ENCODE measurements around the gene ELAVL2. TPM values are rescaled to one million over a fixed set of nuclear protein-coding genes. Genes with fewer than 3 reads are reported as not detected.

Gene ELAVL2
- total RNA-seq, 5 donors from 2014 or later (not counting 1 experiment from before 2014, with no cell fraction given), result 0.79 TPM; not detected in 4

DNA sequence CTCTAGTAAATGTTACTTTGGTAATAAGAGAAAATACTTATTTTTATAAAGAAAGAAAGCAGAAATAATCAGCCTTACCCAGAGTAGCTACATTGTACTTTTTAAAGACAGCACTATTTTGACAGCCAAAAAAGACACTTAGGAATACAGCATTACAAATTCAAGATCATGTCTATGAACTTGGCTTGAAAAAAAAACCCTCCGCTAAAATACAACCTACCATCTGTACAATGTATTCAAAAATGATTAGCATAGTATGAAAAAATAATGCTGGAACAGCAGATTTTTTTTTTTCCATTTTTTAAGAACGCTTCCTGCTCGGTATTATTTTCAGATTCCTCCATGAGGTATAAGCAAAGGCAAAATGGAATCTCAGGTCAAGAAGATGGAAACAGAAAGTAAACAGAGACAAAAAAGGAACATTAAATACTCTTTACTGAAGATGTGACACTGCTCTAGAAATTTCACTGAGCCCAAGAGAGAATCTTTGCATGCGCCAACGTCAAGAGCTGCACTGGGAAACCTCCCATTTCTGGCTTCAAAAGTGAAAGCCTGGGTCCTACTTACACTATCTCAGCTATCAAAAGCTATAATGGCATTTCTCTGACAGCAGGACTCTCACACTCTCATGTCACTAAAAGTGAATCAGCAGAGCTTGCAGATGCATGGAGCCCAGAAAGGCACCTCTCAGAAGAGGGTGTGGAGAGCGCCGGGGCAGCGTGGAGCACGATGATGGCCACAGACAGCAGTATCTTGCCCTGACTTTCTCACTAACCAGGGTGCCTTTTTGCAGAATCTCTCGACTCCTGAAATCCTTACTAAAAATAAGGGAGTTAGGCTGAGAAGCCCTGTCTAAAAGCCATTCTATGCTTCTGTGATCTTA lies 167.4 kb downstream of the ELAVL2 start:
- 100% methylated on average over 2 of the region's 10 CpGs for WGBS (ENCODE audit: insufficient coverage)
- ChIA-PET POLR2A (no interaction called here), CTCF (no interaction called here)
- H3K36me3 Mint-ChIP-seq, result no peaks in the 10 kb centered on the region
- no peaks in the 10 kb centered on the region for H3K27me3 Mint-ChIP-seq
- peaks cover 8 to 29% (median 10%) of the 10 kb centered on the region in 3 donors for H3K9me3 Mint-ChIP-seq
- no peaks in the 10 kb centered on the region for H3K4me1 ChIP-seq (ENCODE audit: control insufficient read depth in 1 of 2, extremely low read depth in 1 of 2, insufficient read depth in 2 of 2, low read length in 2 of 2)
- H3K27ac Mint-ChIP-seq, result no peak overlapping the region
- ATAC-seq (replicated peaks in 1 of 4) (no peak), DNase-seq (no peak)
- H3K4me3 ChIP-seq (ENCODE audit: control insufficient read depth in 1 of 2, extremely low read depth in 1 of 2, low read length in 1 of 2), result no peak overlapping the region
- H3K4me3 Mint-ChIP-seq, result no peak overlapping the region
- H3K9me3 ChIP-seq, result no peaks in the 10 kb centered on the region
- H3K27me3 ChIP-seq (replicated peaks in 1 of 2; ENCODE audit: control insufficient read depth in 2 of 2, extremely low read depth in 1 of 2, insufficient read depth in 2 of 2, low read length in 1 of 2), result no peaks in the 10 kb centered on the region
- no peaks in the 10 kb centered on the region for H3K4me1 Mint-ChIP-seq
- H3K36me3 ChIP-seq (ENCODE audit: control insufficient read depth in 2 of 2, extremely low read depth in 1 of 2, insufficient read depth in 1 of 2, low read length in 1 of 2), result no peaks in the 10 kb centered on the region
- H3K27ac ChIP-seq (ENCODE audit: low read length), result no peak overlapping the region

DNA sequence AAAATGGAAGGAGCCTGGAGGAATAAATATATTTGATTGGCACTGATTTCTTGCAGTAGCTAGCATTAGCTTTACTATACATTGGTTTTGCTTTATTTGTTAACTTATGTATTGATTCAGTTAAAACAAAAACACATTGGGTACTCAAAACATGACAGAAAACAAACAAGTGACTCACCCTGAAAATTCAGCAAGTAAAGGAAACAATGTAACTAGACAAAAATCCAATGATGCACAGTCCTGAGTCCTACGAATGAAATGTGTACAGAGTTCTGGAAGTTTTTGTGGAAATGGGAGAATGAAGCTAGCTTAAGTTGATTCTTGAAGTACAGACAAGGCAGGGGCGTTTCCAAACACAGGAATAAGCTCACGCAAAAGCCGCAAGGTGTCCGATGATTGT lies 175.0 kb downstream of the ELAVL2 start:
- H3K27me3 Mint-ChIP-seq, result no peaks in the 10 kb centered on the region
- ChIA-PET POLR2A (no interaction called here), CTCF (no interaction called here)
- H3K4me3 Mint-ChIP-seq, result no peak overlapping the region
- no peaks in the 10 kb centered on the region for H3K27me3 ChIP-seq (replicated peaks in 1 of 2; ENCODE audit: control insufficient read depth in 2 of 2, extremely low read depth in 1 of 2, insufficient read depth in 2 of 2, low read length in 1 of 2)
- no peak for DNase-seq
- H3K4me1 ChIP-seq (ENCODE audit: control insufficient read depth in 1 of 2, extremely low read depth in 1 of 2, insufficient read depth in 2 of 2, low read length in 2 of 2), result no peaks in the 10 kb centered on the region
- H3K4me1 Mint-ChIP-seq, result no peaks in the 10 kb centered on the region
- no peak overlapping the region for H3K27ac Mint-ChIP-seq
- peaks cover 3% of the 10 kb centered on the region for H3K9me3 ChIP-seq
- no peaks in the 10 kb centered on the region for H3K36me3 Mint-ChIP-seq
- H3K9me3 Mint-ChIP-seq, result peaks cover 3 to 8% (median 6%) of the 10 kb centered on the region in 3 donors
- no peak overlapping the region for H3K4me3 ChIP-seq (ENCODE audit: control insufficient read depth in 1 of 2, extremely low read depth in 1 of 2, low read length in 1 of 2)
- no peaks in the 10 kb centered on the region for H3K36me3 ChIP-seq (ENCODE audit: control insufficient read depth in 2 of 2, extremely low read depth in 1 of 2, insufficient read depth in 1 of 2, low read length in 1 of 2)
- no peak overlapping the region for H3K27ac ChIP-seq (ENCODE audit: low read length)
- WGBS (ENCODE audit: insufficient coverage), result 78% methylated on average over 3 of the region's 5 CpGs
- ATAC-seq (replicated peaks in 1 of 4), result no peak

GRCh38 chr9:23648651-23649050 lies 177.4 kb downstream of the ELAVL2 start:
- no peaks in the 10 kb centered on the region for H3K27me3 Mint-ChIP-seq
- H3K9me3 ChIP-seq, result peaks cover 3% of the 10 kb centered on the region
- DNase-seq (no peak), ATAC-seq (replicated peaks in 1 of 4) (no peak)
- no peak overlapping the region for H3K4me3 ChIP-seq (ENCODE audit: control insufficient read depth in 1 of 2, extremely low read depth in 1 of 2, low read length in 1 of 2)
- H3K4me3 Mint-ChIP-seq, result no peak overlapping the region
- no peak overlapping the region for H3K27ac Mint-ChIP-seq
- POLR2A ChIA-PET, result no interaction called here
- WGBS (ENCODE audit: insufficient coverage), result 55% methylated on average over 2 of the region's 2 CpGs
- no peaks in the 10 kb centered on the region for H3K36me3 Mint-ChIP-seq
- no peaks in the 10 kb centered on the region for H3K4me1 Mint-ChIP-seq
- no peaks in the 10 kb centered on the region for H3K36me3 ChIP-seq (ENCODE audit: control insufficient read depth in 2 of 2, extremely low read depth in 1 of 2, insufficient read depth in 1 of 2, low read length in 1 of 2)
- H3K27me3 ChIP-seq (replicated peaks in 1 of 2; ENCODE audit: control insufficient read depth in 2 of 2, extremely low read depth in 1 of 2, insufficient read depth in 2 of 2, low read length in 1 of 2), result no peaks in the 10 kb centered on the region
- CTCF ChIA-PET, result no interaction called here
- no peaks in the 10 kb centered on the region for H3K4me1 ChIP-seq (ENCODE audit: control insufficient read depth in 1 of 2, extremely low read depth in 1 of 2, insufficient read depth in 2 of 2, low read length in 2 of 2)
- H3K9me3 Mint-ChIP-seq, result peaks cover 0 to 7% (median 3%) of the 10 kb centered on the region in 3 donors
- H3K27ac ChIP-seq (ENCODE audit: low read length), result no peak overlapping the region

DNA sequence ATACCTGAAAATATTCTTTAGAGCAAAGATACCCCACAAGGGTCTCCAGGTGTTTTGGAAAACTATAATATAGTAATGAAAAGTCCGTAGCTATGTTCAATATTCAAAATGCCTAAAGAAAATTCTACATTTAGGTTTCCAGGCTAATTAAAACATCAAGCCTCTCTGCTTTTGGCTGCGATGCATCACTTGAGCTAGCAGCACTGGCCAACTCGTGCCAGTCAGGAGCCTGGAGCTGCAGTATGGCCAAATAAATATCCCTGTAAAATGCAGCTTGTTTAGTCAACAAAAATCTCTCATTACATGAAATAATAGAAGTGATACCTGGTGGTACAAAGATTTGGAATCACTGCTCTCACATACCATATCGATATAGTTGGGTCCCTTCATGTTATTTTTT lies 181.1 kb downstream of the ELAVL2 start:
- Histone ChIP-seq H3K9me3 (peaks cover 3% of the 10 kb centered on the region), H3K27me3 (replicated peaks in 1 of 2; ENCODE audit: control insufficient read depth in 2 of 2, extremely low read depth in 1 of 2, insufficient read depth in 2 of 2, low read length in 1 of 2) (no peaks in the 10 kb centered on the region), H3K27ac (ENCODE audit: low read length) (no peak overlapping the region), H3K36me3 (ENCODE audit: control insufficient read depth in 2 of 2, extremely low read depth in 1 of 2, insufficient read depth in 1 of 2, low read length in 1 of 2) (no peaks in the 10 kb centered on the region), H3K4me3 (ENCODE audit: control insufficient read depth in 1 of 2, extremely low read depth in 1 of 2, low read length in 1 of 2) (no peak overlapping the region), H3K4me1 (ENCODE audit: control insufficient read depth in 1 of 2, extremely low read depth in 1 of 2, insufficient read depth in 2 of 2, low read length in 2 of 2) (no peaks in the 10 kb centered on the region)
- no peaks in the 10 kb centered on the region for H3K27me3 Mint-ChIP-seq
- POLR2A ChIA-PET, result no interaction called here
- CTCF ChIA-PET, result no interaction called here
- no peak for DNase-seq
- no peak overlapping the region for H3K27ac Mint-ChIP-seq
- no peak for ATAC-seq (replicated peaks in 1 of 4)
- H3K4me1 Mint-ChIP-seq, result no peaks in the 10 kb centered on the region
- no CpG with 5 or more reads among the region's 4 CpGs for WGBS (ENCODE audit: insufficient coverage)
- H3K4me3 Mint-ChIP-seq, result no peak overlapping the region
- H3K36me3 Mint-ChIP-seq, result no peaks in the 10 kb centered on the region
- peaks cover 0 to 14% (median 3%) of the 10 kb centered on the region in 3 donors for H3K9me3 Mint-ChIP-seq

GRCh38 chr9:23644326-23644725 lies 181.7 kb downstream of the ELAVL2 start:
- DNase-seq, result no peak
- ChIA-PET CTCF (no interaction called here), POLR2A (no interaction called here)
- Histone ChIP-seq H3K4me1 (ENCODE audit: control insufficient read depth in 1 of 2, extremely low read depth in 1 of 2, insufficient read depth in 2 of 2, low read length in 2 of 2) (no peaks in the 10 kb centered on the region), H3K36me3 (ENCODE audit: control insufficient read depth in 2 of 2, extremely low read depth in 1 of 2, insufficient read depth in 1 of 2, low read length in 1 of 2) (no peaks in the 10 kb centered on the region), H3K9me3 (peaks cover 3% of the 10 kb centered on the region), H3K27me3 (replicated peaks in 1 of 2; ENCODE audit: control insufficient read depth in 2 of 2, extremely low read depth in 1 of 2, insufficient read depth in 2 of 2, low read length in 1 of 2) (no peaks in the 10 kb centered on the region), H3K27ac (ENCODE audit: low read length) (no peak overlapping the region), H3K4me3 (ENCODE audit: control insufficient read depth in 1 of 2, extremely low read depth in 1 of 2, low read length in 1 of 2) (no peak overlapping the region)
- Mint-ChIP-seq H3K27ac (no peak overlapping the region), H3K27me3 (no peaks in the 10 kb centered on the region), H3K4me3 (no peak overlapping the region), H3K4me1 (no peaks in the 10 kb centered on the region), H3K36me3 (no peaks in the 10 kb centered on the region), H3K9me3 (peaks cover 0 to 12% (median 7%) of the 10 kb centered on the region in 3 donors)
- ATAC-seq (replicated peaks in 1 of 4), result no peak
- WGBS (ENCODE audit: insufficient coverage), result 11% methylated on average over 5 of the region's 6 CpGs

DNA sequence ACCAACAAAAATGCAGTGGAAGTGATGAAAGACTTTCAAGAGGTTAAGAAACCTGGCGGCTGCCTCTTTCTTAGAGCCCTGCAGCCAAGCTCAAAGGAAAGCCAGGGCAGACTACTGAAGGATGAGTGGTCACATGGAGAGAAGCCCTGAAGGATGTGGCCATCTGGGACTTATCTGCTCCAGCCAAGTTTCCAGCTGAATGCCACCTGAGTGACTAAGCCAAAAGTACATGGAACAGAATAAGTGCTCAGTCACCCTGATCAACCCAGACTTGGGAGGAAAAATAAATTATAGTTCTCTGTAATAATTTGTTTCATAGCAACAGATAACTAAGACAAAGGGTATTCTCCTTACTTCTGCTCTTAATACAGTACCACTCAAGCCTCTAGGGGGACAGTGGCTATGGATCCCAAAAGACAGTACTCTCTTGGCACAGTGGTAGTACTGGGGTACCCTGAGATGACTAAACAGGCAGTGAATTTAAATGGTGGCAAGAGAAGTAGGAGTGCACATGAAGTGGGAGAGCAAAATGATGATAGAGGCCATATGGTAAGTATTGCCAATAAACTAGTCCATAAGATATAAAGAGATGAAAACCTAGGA lies 182.3 kb downstream of the ELAVL2 start:
- WGBS (ENCODE audit: insufficient coverage), result 100% methylated on average over 1 of the region's 1 CpG
- H3K27me3 Mint-ChIP-seq, result no peaks in the 10 kb centered on the region
- Histone ChIP-seq H3K36me3 (ENCODE audit: control insufficient read depth in 2 of 2, extremely low read depth in 1 of 2, insufficient read depth in 1 of 2, low read length in 1 of 2) (no peaks in the 10 kb centered on the region), H3K9me3 (peaks cover 3% of the 10 kb centered on the region), H3K4me3 (ENCODE audit: control insufficient read depth in 1 of 2, extremely low read depth in 1 of 2, low read length in 1 of 2) (no peak overlapping the region), H3K27me3 (replicated peaks in 1 of 2; ENCODE audit: control insufficient read depth in 2 of 2, extremely low read depth in 1 of 2, insufficient read depth in 2 of 2, low read length in 1 of 2) (no peaks in the 10 kb centered on the region), H3K27ac (ENCODE audit: low read length) (no peak overlapping the region), H3K4me1 (ENCODE audit: control insufficient read depth in 1 of 2, extremely low read depth in 1 of 2, insufficient read depth in 2 of 2, low read length in 2 of 2) (no peaks in the 10 kb centered on the region)
- DNase-seq (no peak), ATAC-seq (replicated peaks in 1 of 4) (no peak)
- no peak overlapping the region for H3K27ac Mint-ChIP-seq
- ChIA-PET CTCF (no interaction called here), POLR2A (no interaction called here)
- no peak overlapping the region for H3K4me3 Mint-ChIP-seq
- H3K9me3 Mint-ChIP-seq, result peaks cover 0 to 12% (median 9%) of the 10 kb centered on the region in 3 donors
- no peaks in the 10 kb centered on the region for H3K4me1 Mint-ChIP-seq
- no peaks in the 10 kb centered on the region for H3K36me3 Mint-ChIP-seq

Measured in T-cell (primary cell).